HG03571 (cell line): Measurements from ENCODE around the gene MRGPRF.

Experiments used
- ATAC-seq: cut with Tn5 transposase; IDR thresholded peaks from one replicate; pipeline ENCODE4 v1.9.1; 2021; ENCODE audit not compliant: unreplicated experiment

Gene MRGPRF, protein sequence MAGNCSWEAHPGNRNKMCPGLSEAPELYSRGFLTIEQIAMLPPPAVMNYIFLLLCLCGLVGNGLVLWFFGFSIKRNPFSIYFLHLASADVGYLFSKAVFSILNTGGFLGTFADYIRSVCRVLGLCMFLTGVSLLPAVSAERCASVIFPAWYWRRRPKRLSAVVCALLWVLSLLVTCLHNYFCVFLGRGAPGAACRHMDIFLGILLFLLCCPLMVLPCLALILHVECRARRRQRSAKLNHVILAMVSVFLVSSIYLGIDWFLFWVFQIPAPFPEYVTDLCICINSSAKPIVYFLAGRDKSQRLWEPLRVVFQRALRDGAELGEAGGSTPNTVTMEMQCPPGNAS

DNA sequence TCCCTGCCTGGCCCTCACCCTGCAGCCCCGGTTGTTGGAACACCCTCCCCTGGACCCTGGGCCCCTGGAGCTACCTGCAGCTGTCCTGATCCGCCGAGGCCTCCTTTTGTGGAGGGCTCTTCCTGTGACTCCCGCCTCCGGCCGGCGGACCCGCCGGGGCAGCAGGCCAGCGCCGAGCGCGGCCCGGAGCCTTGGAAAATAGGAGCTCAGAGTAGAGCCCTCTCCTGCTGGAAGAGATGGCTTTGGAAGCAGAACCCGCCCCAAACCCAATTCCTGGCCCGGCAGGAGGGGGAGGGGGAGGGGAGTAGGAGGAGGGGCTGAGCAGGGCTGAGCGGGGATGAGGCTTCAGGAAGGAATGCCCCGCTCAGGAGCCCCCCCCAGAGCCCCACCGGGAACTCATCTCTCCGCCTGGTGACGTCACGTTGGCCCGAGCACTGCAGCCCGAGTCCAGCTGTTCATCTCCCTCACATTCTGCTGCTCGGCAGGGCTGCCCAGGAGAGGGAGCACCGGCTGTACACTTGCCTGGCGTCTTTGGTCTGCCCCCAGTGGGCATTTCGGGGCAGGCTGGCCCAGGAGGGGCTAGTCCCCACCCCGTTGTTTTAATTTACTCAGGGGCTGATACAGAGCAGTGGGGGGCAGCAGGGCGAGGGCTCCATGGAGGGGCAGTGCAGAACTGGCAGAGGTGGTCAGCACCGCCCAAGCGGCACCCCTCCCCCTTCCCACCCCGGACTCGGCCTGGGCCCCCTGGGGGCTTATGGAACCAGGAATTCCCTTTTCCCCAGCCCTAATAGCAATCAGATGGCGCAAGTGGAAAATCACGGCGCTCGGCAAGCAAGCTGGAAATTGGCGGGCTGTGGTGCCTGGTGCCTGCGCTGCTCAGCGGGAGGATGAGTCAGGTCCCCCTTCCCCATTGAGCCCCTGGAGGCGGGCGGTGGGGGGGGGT, at the start of gene MRGPRF:
MRGPRF (minus strand) TSS at position 238 of the 943 bp plus-strand sequence. CDS start 3,345 bp downstream, outside the sequence.
- ATAC-seq, result no peak

DNA sequence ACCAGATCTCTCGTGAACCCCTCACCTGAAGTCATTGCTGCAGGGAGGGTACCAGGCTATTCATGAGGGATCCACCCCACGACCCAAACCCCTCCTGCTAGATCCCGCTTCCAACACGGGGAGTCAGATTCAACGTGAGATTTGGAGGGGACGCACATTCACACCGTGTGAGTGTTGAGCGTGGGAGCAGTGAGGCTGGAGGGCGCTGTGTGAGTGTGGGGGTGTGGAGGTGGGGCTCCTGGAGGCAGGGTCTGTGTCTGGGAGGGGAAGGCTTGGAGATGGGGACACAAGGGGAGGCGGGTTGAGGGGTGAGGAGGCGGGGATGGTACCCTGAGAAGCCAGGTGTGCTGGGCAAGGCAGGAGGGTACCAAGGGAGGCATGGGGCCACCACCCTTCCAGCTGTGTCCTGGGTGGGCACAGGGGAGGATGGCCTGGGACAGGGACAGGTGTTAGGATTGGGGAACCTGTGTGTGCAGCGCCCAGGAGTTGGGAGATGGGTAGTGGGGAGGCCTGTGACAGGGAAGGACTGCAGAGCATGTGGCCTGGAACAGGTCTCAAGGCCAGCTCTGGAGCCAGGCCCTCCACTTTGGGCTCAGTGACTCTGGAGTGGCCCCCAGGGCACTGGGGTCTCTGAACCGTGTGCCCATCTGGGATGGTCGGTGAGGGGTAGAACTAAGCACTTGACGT, 49.3 kb upstream of the MRGPRF start:
- no peak for ATAC-seq

DNA sequence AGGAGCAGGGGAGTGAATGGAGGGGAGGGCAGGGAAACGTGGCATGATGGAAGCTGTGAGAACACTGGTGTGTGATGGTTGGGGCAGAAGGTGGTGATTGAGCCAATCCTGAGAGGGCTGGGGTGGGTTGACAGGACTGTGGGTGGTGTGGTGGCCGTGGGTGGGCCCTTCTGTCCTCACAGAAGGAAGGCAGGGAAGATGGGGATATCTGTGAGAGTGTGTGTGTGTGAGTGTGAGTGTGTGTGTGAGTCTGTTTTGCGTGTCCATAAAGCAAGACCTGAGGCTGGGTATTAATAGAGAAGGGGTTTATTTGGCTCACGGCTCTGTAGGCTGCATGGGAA, 48.6 kb upstream of the MRGPRF start:
- no peak for ATAC-seq

DNA sequence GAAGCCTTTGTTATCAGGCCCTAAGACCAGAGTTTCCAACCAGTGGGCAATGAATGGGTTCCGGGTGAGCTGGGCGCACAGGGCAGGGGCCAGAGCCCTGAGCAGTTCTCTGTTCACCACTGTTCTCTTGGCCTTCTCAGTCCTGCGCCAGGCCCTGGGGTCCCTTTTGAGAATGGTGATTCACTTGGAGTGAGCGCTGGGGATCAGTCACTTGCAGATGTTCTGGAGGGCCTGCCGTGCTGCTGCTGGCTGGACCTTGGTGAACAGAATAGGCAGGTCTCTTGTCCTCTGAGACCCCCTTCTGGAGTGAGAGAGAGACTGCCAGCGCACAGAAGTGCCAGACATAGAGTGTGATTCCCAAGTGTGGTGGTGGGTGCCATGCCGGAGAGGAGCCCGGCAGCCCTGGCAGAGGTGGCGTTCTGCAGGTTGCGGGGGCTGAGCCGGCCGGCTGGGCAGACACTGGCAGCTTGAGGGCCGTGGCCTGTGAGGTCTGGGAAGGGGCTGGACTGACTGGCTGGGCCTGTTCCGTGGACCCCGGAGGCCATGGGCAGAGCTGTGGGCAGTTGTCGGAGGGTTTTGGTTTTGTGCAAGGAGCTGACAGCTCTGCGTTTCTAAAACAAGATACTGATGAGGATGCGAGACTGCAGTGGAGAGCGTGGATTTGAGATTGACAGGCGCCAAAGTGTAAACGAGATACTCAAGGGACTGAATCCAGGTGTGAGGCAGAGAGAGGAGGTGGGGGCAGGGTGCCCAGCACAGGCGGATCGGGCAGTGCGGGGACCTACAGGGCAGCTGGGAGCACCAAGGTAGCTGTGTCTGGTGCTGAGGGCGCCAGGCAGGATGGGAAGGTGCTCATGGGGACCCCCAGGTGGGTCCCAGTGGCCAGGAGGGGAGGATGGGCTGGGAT, 48.0 kb upstream of the MRGPRF start:
- ATAC-seq, result no peak

DNA sequence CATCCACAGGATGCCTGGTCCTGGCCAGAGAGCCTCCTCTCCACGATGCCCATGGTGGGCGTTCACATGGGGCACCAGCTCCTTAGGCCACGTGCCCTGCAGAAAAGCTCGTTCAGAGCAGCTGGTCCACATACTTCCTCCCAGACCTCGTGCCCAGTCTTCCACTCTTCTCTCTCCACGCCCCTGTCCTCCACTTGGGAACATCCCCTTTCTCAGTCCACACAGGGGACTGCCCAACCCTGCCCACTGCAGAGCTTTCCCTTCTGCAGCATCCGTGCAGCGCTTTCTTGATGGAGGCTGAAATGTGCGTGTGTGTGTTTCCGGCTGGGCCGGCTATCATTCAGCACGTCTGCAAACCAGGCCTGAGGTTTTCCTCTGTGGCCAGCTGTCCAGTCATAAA, 46.9 kb upstream of the MRGPRF start:
- no peak for ATAC-seq

DNA sequence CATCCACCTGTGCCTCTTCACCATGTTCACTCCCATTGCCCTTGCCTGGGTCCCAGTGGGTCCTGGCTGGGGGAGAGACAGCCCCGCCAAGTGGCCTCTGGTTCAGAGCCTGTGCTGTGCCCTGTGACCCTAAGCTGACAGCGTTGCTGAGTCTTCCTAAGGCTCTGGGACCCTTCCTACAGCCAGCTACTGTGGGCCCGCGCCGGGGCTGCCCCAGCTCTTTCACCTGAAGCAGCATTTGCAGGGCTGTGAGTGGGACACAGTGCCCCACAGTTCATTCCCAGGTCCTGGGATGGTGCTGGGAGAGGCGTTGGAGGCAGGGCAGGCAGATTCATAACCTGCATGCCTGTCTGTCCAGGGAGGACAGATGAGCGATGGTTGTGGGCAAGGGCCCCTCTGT, 46.4 kb upstream of the MRGPRF start:
- no peak for ATAC-seq

DNA sequence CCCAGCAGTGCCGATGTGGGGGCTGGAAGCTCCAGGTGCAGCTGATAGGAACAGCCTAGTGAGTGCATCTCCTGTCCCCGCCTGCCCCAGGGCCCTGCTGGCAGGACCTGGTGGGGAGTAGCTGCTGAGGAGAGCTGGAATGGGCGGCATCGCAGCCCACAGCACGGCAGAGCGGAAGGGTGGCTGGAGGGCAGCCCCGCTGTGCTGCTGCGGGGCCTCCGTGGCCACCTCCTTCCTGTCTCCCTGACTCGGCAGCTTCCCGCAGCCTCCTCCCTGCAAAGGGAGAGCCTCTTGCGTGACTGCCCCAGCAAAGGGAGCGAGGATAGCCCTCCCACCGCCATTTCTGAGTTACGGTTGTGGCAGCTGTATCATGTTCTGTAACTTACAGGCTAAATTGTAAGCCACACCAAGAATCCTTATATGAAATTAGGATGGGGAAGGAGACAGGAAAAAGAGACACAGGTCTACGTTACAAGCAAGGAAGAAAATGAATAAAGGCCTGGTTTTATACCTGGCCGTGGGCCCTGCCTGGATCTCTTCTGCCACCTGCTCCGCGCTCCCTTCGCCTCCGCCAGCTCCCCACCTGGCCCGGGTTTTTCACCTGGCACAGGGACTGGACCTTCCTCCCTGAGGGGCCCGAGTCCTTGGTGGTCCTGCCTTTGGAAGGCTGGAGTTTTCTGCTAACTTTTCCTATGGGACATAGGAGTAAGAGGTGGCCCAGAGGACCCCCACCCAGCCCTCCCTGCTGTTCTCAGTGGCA, 45.6 kb upstream of the MRGPRF start:
- ATAC-seq, result no peak

DNA sequence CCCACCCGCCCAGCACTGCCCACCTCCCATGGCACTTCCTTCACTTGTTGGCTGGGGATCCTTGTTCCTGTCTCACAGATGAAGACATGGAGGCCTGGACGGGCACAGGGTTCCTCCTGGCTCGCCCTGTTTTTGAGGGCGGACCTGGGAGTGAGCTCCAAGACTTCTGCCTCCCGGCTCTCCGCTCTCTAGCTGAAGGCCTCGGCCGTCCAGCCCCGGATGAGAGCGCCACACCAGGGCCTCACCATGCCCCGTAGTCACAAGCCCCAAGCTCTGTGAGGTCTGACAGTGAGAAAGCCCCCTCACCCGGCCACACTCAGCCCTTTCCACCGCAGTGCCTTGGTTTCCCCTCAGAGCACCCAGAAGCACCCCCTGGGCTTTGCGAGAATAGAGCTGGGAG, 44.8 kb upstream of the MRGPRF start:
- ATAC-seq, result no peak

DNA sequence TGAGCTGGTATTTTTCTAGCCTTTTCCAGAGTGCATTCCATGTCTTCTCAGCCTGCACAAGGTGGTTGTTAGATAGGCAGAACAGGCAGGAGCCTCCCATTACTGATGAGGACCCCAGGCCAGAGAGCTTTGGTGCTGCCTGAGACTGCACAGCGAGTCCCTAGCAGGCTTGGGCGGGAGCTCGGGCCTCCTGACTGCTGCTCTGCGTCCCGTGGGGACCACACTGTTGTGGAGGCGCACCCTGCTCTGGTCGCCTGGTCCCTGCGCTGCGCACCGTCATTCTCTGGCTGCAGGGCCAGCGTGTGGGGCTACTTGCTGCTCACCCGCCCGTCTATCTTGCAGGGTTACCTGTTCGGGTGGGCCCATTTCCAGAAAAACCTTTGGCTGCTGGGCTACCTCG, 44.2 kb upstream of the MRGPRF start:
- ATAC-seq, result no peak

DNA sequence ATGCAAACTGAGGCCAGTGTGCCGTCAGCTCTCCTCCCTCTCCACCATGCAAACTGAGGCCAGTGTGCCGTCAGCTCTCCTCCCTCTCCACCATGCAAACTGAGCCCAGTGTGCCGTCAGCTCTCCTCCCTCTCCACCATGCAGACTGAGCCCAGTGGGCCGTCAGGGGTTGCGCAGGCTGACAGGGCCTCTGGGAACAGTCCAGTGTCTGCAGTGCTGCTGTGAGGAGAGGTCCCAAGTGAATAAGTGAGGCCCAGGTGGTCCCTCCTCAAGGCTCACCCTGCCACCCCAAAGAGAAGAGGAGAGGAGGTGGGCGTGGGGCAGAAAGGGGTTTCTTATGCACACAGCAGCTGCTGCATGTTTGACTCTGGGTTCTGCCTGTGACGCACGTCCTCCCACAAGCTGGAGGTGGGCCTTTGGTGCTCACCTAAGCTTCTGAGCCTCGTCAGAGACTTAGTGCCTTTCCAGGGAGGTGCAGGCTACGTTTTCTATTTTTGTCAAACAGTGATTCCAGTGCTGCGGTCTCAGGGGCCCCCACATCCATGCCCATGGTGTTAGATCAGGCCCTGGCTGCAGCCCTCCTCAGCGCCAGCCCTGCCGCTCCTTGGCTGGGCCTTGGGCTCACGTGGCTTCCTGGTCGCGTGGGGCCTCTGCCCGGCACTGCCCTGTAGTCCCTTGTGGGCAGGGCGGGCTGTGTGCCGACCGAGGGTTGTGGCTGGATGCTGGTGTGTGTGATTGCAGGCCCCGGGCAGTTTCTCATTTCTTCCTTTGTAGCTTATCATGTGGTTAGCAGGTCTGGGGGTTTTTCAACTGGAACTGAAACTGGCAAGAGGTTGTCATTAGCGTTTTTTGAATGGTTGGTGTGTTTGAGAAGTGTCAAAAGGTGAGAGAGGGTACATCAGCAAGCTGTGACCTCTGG, 42.8 kb upstream of the MRGPRF start:
- peak; percentile 82 for ATAC-seq

DNA sequence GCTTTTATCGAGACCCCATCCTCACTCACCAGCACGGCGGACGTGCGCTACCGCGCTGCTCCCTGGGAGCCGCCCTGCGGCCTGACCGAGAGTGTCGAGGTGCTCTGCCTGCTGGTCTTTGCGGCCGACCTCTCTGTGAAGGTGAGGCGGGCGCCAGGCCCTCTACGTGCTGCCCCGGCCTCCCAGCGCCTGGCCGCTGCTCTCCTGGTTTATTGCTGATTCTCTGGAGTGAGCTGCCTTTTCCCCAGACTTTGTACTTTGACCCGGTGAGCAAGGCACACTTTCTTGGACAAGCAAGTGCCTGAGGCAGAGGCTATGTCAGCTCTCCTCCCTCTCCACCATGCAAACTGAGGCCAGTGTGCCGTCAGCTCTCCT, 42.2 kb upstream of the MRGPRF start:
- no peak for ATAC-seq

DNA sequence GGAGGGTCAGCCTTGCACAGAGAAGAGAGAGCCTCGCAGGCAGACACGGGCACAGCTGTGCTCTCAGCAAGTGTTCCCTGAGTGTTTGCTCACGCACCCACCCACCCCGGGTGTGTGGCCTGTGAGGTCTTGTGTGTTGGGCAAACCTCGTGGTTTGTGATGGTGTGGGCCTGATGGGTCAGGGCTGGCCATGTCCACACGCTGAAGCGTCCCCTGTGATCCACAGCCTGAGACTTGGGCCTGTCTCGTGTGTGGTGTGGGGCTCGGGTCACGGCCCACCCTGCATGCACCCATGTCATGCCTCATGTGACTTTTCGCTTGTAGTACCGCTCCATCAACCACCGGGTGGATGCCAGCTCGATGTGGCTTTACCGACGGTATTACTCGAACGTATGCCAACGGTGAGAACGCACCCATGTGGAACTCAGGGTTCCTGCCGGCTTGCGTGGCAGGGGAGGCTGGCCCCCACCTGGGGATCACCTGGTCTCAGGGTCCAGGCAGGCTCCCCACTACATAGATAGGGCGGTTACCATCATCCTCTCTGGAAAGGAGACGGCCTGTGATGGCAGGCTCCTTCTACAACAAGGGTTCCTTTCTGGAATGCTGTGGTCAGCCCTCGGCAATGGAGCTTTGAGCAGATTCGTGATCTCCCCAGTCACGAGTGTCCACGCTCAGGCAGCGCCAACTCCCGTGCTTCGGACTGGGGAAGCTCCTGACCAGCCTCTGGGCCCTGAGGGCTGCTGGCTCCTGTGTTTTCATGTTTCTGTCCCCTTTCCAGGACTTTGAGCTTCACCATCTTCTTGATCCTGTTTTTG, 41.6 kb upstream of the MRGPRF start:
- no peak for ATAC-seq

DNA sequence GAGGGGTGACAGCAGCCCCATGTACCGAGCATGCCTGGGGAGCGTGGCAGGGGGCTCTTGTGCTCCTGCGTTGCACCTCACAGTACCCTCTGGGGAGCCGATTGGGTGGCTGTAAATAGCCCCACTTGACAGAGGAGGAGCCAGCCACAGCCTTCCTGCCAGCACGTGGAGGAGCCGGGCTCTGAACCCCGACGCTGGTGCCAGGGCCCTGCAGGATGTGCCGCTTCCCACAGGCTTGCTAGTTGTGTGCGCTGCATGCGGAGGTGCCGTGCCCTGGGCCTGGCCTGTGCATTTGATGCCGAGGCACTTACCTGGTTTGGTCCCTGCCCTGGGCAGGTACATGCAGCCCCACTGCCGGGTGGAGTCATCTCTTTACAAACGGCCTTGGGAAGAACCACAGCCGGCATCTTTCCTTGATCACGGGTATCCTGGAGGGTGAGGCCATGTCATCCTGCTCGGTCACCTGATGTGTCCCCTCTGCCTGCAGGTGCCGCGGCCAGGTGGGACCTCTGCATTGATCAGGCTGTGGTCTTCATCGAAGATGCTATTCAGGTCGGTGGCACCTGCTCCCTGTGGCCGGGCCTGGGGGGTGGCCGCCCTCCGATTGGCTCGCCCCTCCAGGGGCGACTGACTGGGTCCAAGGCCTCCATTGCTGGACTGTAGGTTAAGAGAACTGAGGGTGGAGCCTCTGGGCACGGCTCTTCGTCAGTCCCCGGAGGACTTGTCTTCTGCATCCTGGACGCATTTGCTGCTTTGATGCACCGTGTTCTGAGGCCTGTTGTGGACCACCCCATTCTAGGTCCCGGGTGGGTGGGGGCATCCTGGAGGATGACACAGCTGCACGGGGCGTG, 40.7 kb upstream of the MRGPRF start:
- no peak for ATAC-seq

DNA sequence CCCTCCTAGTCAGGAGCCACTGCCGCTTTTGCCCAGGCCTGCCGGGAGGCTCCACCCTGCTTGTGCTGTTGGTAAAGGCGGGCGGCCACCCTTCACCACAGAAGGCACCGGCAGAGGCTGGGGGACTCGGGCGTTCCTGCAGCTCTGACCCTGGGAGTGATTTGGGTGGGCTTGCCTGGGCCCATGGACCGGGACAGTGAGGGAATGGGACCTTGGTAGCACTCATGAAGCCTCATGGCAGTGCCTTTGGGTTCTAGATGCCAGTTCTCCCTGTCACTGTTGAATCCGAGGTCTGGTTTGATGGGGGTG, 40.1 kb upstream of the MRGPRF start:
- no peak for ATAC-seq

DNA sequence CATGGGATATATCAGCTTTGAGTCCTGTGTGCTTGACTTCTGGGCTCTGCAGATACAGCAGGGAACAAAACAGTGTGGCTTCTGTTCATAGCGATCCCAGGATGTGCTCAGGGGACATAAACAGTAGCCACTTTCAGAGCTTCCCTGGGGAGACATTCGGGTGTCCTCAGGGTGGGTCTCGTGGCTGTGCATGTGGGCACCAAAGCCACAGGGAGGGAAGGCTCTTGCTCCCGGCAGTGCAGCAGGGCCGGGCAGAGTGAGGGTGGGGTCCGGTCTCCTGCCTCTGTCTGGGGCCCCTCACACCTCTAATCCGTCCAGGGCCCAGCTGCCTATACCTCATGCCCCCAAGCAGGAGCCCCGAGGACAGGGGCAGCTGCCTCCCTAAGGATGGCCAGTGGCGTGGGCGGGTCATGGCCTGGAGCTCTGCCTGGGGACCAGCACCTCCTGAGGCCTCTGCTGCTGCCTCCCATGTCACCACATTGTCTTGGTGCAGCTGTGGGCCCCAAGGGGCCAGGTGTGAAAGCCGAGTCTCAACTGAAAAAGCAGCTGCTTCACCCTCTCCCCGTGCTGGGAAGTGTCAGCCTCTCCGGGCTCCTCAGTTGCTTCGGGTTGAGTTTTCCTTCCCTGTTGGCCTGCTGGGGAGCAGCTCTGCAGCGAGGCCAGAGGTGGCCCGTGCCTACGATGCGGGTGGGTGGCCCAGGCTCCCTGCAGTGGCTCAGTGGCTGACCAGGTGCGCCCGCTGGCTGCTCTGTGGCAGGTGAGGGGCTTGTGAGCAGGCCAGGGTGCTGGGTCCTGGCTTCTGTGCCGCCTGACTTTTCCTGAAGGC, 39.5 kb upstream of the MRGPRF start:
- ATAC-seq, result no peak
